Measurements from ENCODE around the gene ADGRB2.

GRCh38 chr1:31679091-31679490 lies 85.0 kb downstream of the ADGRB2 start:
- TF ChIP-seq EZH2 (IDR thresholded peaks at IDR 0.05; ENCODE audit: low read depth) (no peak), CTCF (conservative IDR thresholded peaks at IDR 0.05) (no peak)
